Stomach (tissue), 4 donors: ENCODE results near the gene VN1R5.

ENCODE experiments used
- EP300 ChIP-seq: sonication (generic); formaldehyde crosslinking; IDR thresholded peaks from one replicate; pipeline ENCODE4 v1.6.1; 2017; ENCODE audit warnings: antibody characterized with exemption
- POLR2A ChIP-seq, 4 donors: fragments of 450-650 bp; IDR thresholded peaks; one replicate each; pipeline ENCODE4 v1.6.1; 2016; ENCODE audit warnings: antibody characterized with exemption in 4 of 4, control low read depth in 2 of 4, mild to moderate bottlenecking in 1 of 4, moderate library complexity in 1 of 4
- POLR2AphosphoS5 ChIP-seq, 3 donors: sonication (generic); formaldehyde crosslinking; IDR thresholded peaks; one replicate each; pipeline ENCODE4 v1.6.1; 2016; ENCODE audit warnings: antibody characterized with exemption in 3 of 3
- TF ChIP-seq, protein P1 (sequence below), 7 experiments: fragments of 450-650 bp in 4 of 7; fragments of 200-600 bp in 3 of 7; sonication (generic) in 3 of 7; IDR thresholded peaks; one replicate each; pipeline ENCODE4 v1.5.1; 2016 to 2019; ENCODE audit warnings: antibody characterized with exemption in 7 of 7, control low read depth in 2 of 7, mild to moderate bottlenecking in 1 of 7

DNA sequence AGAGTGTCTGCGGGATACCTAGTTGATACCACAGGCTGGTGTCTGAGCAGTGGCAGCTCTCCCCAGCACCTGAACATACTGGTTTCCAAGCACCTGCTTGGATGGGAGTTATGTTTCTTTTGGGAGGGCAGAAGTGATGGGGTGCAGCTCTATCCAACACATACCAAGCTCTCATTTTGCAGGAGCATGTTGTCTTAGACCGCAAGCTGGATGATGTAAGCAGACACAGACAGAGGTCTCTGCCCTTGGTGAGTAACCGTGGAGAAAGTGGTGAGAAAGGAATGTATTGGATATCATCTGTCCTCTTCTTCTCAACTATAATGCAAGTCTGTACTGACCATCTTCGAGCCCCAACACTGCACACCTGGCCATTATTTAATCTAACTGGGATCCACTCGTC lies 38.4 kb downstream of the VN1R5 start:
- TF ChIP-seq, protein P1, sequence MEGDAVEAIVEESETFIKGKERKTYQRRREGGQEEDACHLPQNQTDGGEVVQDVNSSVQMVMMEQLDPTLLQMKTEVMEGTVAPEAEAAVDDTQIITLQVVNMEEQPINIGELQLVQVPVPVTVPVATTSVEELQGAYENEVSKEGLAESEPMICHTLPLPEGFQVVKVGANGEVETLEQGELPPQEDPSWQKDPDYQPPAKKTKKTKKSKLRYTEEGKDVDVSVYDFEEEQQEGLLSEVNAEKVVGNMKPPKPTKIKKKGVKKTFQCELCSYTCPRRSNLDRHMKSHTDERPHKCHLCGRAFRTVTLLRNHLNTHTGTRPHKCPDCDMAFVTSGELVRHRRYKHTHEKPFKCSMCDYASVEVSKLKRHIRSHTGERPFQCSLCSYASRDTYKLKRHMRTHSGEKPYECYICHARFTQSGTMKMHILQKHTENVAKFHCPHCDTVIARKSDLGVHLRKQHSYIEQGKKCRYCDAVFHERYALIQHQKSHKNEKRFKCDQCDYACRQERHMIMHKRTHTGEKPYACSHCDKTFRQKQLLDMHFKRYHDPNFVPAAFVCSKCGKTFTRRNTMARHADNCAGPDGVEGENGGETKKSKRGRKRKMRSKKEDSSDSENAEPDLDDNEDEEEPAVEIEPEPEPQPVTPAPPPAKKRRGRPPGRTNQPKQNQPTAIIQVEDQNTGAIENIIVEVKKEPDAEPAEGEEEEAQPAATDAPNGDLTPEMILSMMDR (IDR thresholded peaks at IDR 0.05): no peak
- no peak for TF ChIP-seq EP300
- no peak for TF ChIP-seq POLR2AphosphoS5 (IDR thresholded peaks at IDR 0.05)
- TF ChIP-seq POLR2A (IDR thresholded peaks at IDR 0.05): no peak
